K562 (cell line): ENCODE measurements around the gene FANCC.

Experiments used
- SRSF1 ChIP-seq: fragments of 200-400 bp; formaldehyde crosslinking; IDR thresholded peaks from 2 replicates; pipeline ENCODE4 v1.6.1; 2017; ENCODE audit warnings: mild to moderate bottlenecking, low read depth, low read length, moderate library complexity
- SRSF9 ChIP-seq: fragments of 200-400 bp; formaldehyde crosslinking; IDR thresholded peaks from 2 replicates; pipeline ENCODE4 v1.6.1; 2017; ENCODE audit warnings: low read depth, low read length, borderline replicate concordance

GRCh38 chr9:95292226-95292625 lies 25.3 kb downstream of the FANCC start:
- TF ChIP-seq SRSF9, result no peak
- TF ChIP-seq SRSF1, result no peak
